Transverse colon (tissue), 4 donors: ENCODE data around the gene HAUS3.

Source experiments
- CTCF ChIP-seq, 5 experiments: fragments of 200-600 bp in 3 of 5; fragments of 450-650 bp in 2 of 5; sonication (generic) in 3 of 5; IDR thresholded peaks; 1 replicate in 2 of 5; 2 replicates in 3 of 5; pipeline ENCODE4 v1.5.1; 2016 to 2017; ENCODE audit warnings: antibody characterized with exemption in 5 of 5, inconsistent platforms in 3 of 5, mild to moderate bottlenecking in 2 of 5, moderate library complexity in 1 of 5
- POLR2AphosphoS5 ChIP-seq, 3 donors: sonication (generic); formaldehyde crosslinking; IDR thresholded peaks; one replicate each; pipeline ENCODE4 v1.6.1; 2016; ENCODE audit warnings: antibody characterized with exemption in 3 of 3

GRCh38 chr4:2287594-2287915 lies 45.6 kb upstream of the HAUS3 start:
- TF ChIP-seq CTCF (IDR thresholded peaks at IDR 0.05) (no peak), POLR2AphosphoS5 (IDR thresholded peaks at IDR 0.05) (no peak)
